Cerebellar nuclear complex (tissue), 1 donor: ENCODE data around the gene SCP2.
A peak's percentile ranks its signal among the peaks of the same experiment; 100 is the strongest.

Experiments
- DNase-seq, 2 experiments: peaks; one replicate each; lab custom pipeline; 2025; lab: John Stamatoyannopoulos, UW

The SCP2 gene, protein sequence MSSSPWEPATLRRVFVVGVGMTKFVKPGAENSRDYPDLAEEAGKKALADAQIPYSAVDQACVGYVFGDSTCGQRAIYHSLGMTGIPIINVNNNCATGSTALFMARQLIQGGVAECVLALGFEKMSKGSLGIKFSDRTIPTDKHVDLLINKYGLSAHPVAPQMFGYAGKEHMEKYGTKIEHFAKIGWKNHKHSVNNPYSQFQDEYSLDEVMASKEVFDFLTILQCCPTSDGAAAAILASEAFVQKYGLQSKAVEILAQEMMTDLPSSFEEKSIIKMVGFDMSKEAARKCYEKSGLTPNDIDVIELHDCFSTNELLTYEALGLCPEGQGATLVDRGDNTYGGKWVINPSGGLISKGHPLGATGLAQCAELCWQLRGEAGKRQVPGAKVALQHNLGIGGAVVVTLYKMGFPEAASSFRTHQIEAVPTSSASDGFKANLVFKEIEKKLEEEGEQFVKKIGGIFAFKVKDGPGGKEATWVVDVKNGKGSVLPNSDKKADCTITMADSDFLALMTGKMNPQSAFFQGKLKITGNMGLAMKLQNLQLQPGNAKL

DNA sequence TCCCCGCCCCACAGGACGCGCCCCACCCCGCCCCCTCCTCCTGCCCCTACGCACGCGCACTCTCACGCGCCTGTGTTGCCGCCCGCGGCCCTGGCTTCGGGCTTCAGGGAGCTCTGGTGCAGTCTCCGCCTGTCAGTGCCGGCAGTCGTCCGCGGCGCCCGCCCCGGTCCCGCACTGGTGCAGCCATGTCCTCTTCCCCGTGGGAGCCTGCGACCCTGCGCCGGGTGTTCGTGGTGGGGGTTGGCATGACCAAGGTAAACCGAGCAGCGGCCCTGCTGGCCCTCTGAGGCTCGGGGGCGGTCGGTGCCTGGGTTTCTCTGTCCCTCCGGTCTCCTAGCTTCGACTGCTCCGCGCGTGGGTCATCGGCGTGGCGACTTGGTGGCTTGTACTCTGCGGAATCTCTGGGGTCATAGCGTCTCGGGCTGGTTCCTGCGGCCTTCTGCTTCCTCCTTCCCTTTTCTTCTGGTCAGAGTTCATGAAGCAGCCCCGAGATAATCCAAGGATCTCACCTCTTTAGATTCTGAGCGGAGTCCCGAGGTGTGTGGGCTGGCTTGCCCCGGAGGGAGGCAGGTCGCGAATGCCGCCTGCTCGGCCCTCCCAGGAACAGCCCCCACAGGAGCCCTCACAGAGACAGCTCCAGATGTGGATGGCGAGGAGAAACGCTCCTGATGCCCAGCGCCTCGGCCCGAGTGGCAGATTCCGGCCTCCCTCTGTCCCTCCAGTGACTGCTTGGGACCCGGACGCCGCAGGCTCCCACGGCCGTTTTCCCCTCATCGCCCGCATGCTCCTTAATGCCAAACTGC is at the start of gene SCP2:
SCP2 (plus strand) TSS at position 65 of the 803 bp plus-strand sequence; CDS start at position 186, 121 bp downstream.
- peak in 1 of 2 experiments; percentile 56 for DNase-seq

DNA sequence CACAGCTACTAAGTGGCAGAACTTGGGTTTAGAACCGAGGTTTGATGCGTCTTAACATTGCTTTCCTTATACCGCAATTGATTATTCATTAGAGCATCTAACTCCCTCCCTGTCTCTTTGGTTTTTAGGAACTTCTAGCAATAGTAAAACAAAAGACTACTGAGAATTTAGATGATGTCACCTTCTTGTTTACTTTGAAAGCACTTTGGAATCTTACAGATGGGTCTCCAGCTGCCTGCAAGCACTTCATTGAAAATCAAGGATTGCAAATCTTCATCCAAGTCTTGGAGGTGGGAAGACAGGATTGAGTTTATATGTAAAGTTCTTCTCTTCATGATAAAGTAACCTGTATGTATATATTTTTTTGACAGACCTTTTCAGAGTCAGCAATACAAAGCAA is 49.5 kb upstream of the SCP2 start:
- DNase-seq, result no peak

DNA sequence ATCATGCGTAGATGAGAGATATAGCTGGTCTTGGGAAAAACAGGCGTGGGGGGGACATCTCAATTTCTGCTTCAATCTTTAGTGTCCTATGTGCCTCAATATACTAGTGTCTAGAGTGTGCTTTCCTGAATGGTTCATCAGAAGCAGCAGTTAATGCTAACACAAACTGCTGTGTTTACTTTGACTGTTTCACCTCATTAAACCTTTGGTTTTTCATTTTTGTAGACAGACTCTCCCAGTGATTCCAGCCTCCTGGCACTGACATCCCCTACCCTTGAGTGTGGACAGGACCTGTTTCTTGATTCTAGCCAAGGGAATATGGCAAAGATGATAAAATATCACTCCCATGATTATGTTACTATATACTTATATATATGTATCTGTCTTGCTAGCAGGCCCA is 46.9 kb upstream of the SCP2 start:
- DNase-seq, result no peak

DNA sequence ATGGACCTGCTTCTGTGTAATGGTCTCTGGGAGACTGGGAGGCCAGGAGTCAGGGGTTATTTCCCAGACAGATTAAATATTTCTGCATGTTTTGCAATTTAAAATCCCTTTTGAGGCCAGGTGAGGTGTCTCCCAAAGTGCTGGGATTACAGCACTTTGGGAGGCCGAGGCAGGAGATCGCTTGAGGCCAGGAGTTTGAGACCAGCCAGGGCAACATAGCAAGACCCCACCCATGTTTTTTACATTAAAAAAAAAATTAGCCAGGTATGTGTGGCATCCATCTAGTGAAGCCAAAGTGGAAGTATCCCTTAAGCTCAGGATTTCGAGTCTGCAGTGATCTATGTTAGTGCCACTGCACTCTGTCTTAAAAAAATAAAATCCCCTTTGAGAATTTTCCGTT is 39.6 kb upstream of the SCP2 start:
- DNase-seq, result no peak

DNA sequence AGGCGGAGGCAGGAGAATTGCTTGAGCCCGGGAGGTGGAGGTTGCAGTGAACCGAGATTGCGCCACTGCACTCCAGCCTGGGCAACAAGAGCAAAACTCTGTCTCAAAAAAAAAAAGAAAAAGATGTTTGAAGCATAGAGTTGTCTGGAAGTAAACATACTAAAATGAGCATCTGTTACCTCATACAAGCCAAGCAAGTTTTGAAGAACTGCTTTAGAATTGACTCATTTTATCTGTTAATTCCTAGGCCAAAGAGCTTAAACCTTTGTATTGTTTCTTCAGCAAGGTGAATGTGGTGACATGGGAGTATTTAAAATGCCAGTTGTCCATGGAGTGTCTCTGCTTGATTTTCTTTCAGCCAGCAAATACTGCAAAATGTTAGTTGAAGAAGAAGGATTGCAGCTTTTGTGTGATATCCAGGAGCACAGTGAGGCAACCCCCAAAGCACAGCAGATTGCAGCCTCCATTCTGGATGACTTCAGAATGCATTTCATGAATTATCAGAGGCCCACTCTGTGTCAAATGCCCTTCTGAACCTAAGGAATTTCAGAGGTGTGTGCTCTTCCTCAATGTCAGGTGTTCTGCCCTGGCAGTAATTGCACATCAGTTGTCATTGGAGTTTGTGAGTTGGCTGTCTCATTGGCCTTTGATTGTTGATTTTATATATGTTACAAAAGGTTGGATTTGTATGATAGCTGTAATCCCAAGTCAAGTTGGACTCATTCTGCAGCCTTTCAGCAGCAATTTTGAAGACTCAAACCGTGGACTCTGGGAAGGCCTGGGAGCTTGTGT is 34.5 kb upstream of the SCP2 start:
- no peak for DNase-seq

DNA sequence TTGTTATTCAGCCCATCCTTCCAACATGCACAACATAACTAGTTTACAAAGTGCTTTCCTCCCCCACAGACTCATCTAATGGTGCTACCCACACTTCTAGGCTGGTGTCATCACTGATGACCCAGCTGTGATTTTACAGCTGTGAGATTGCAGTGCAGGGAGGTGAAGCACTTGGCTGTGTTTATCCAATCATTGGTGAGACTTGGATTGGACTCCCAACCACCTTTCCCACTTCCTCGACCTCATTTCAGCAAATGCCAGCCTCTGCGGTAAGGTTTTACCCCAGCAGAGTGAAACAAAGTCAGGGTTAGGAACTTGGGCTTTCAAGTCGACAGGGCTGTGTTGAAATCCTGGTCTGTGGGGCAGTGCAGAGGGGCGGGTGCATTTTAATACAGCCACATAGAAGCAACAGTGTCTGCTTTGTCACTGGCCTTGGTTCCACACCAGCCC is 27.6 kb upstream of the SCP2 start:
- DNase-seq, result no peak

DNA sequence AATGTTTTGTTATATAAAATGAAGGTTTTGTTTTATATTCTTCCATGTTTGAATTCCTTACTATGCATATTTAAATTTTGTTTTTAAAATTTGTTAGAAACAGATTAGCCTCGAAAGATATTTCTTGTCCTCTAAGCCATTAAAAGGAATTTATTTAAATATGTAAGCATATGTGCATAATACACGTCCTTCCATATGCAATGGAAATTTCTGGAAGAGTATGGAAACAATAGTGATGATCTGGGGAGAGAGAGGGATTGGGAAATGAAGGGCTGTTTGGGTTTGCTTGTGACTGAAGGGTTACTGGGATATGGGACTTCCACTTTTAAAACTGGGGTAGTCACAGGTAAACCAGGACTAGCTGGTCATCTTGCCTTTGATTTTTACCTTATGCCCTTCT is 26.7 kb upstream of the SCP2 start:
- DNase-seq, result no peak

DNA sequence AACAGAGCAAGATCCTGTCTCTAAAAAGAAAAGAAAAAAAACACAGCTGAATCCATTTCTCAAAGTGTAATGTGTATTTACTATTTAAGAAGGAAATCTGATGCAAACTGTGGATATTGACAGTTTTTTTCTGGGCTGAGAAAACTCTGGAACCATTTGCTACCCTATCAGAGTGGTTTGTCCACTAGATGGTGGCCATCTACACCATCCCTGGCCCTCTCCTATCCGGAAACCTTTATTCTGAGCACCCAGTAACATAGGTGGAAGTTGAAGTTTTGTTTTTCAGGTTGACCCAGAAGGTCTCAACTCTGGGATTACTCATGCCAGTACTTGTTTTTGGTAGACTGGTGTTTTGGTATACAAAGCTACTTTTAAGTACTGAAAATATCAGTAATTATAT is 25.7 kb upstream of the SCP2 start:
- no peak for DNase-seq

DNA sequence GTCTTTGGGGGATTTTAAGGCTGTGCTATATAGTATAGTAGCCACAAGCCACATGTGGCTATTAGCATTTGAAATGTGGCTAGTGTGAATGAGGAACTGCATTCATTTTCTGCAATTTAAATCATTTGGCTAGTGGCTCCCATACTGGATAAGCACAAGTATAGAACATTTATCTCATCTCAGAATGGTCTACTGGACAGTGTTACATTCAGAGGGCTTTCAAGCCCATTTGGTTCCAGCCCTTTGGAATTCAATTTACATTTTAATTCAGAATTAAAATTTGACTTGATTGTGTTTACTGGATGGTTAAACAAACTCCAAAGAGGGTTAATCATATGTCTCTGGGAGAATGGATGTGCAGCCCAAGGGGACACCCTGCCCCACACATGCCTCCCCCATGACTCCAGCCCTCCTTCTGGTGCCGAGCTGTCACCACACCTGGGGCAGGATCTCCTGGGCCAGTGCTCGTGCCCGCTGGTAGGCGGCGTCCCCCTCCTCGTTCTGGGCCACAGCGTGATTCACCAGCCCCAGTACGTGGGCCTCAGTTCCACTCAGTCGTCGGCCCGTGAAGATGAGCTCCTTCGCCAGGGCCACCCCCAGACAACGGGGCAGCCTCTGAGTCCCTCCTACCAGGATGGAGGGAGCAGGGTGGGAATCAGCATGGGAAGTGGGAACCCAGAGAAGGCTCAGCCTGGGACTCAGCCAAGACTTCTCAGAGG is 22.7 kb upstream of the SCP2 start:
- DNase-seq, result no peak

DNA sequence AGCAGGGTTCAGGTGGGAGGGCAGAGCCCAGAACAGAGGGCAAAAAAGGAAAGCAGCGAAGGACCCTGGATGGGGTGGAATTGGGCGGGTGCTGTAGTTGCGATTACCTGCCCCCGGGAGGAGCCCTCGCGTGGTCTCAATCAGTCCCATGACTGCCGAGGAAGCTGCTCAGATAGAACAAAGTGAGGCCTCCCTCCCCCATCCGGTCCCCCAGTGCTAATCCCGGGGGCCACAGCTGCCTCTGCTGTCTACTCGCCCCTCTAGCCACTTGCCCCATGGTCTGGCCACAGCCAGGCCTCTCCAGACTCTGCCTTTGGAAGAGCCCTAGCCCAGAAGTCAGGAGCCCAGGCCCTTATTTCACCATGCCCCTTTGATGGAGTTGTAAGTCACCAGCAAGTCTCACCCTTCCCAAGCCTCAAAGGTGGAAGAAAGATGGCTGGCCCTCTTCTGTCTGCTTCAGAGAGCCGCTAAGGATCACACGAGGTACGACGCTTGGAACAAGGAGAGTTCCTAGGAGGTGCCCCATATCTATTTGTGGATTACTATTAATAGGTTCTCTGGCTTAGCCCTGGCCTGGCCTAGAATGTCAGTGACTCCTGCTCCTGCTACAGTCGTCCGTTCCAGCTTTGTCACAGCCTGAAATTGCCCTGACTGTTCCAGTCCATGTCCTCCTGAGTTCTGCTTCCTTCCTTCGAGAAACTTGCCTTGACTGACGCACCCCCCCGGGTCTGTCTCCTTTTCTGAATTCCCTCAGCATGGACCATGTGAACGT is 22.0 kb upstream of the SCP2 start:
- no peak for DNase-seq

DNA sequence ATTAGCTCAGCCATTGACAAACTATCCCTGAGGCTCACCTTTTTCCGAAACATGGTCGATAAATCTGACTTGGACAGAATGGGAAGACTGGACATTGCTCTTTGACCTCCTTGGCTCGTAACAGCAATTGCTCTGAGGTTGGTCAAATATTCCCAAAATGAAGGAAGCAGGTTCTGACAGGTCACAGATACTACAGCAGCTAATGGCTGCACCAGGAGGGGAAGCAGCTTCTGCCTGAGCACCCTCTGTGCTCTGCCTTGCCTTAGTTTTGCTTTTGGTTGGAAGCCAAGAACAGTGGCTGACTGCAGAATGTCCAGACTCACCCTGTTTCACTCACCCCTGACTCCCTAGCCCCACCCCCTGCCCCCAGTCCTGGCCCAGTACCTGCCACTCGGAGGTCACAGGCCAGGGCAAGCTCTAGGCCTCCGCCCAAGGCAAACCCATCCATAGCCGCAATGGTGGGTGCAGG is 20.9 kb upstream of the SCP2 start:
- DNase-seq, result no peak

DNA sequence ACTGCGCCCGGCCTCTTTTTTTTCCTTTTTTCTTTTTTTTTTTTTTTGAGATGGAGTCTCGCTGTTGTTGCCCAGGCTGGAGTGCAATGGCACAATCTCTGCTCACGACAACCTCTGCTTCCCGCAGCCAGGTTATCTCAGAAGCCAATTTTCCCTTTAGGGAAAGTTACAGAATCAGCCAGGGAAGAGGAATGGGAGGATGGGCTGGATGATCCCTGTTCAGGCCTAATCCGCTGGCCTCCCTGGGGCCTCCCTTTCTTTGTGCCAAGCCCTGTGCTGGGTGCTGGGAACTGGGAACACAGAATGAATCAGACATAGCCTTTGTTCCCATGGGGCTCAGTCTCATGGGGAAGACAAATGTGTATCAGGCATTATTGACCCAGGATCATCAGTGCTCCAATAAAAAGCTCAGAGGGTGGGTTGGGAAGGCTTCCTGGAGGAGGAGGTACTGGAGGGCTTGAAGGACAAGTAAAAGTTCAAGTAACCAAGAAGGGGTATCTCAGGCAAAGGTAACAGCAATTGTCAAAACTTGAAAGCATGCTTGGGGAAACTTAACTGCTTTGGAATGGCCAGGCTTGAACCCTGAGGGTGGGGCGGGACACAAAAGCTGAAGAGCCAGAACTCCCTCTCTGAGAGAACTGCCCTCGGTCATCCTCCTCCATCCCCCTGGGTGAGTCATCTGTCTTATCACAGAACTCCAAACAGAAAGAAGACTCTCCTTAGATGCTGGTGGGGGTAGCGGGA is 19.8 kb upstream of the SCP2 start:
- no peak for DNase-seq

DNA sequence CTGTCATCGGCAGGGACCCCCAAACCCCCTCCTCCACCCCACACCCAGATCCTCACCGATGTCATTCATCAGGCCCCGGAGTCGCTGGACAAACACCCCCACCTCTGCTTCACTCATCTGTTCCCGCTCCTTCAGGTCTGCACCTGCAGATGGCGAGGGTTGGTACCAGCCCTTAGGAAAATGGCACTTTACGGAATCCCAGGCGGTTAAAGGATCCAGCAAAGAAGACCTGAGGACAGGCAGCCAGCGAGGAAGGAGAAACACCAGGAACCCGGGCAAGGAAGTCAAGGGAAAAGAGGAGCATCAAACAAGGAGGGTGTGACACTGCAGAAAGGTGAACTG is 19.3 kb upstream of the SCP2 start:
- no peak for DNase-seq

DNA sequence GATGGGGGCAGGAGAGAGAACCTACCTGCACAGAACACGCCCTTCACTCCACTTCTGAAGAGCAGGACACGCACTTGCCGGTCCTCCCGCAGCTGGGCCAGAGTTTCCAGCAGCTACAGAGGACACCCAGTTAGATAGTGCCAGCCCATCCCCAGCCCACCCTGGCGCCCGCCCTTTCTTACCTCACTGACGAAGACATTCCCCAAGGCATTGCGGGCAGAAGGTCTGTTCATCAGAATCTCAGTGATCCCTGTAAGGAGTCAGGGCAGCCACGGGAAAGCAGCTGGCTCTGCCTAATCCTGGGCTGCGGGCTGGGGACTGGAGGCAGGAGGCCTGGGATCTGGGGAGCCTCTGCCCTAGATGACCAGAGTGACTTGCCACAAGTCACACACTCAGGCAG is 15.5 kb upstream of the SCP2 start:
- no peak for DNase-seq

DNA sequence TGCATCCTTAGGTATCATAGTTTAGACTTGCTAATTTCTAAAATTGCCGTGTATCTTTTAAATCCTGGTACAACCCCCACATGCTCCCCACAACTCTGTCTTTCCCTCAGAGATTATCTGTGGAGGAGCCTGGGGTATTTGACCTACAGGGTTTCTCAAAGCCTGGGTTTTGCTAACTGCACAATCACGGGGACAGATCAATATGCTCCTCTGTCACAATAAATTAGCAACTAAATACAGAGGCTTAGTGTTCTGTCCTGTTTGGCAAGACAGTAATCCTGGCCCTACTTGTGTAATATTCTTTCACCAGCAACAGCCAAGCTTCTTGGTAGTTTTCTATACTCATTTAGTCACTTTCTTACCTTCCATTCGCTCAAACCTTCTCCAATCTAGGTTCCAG is 14.1 kb upstream of the SCP2 start:
- DNase-seq, result no peak

DNA sequence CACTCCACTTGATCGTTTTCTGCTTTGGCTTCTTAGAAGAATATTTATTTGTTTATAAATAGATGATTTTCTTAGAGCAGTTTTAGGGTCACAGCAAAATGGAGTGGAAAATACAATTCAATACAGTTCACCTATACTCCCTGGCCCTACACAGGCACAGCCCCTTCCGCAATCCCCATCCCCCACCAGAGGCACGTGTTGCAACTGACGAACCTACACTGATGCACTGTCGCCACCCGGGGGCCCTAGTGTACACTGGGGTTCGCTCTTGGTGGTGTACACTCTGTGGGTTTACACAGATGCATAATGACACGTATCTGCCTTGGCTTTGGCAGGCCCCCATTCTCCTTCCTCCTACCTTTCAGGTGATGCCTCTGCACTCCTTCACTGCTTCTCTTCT is 13.5 kb upstream of the SCP2 start:
- DNase-seq, result no peak

DNA sequence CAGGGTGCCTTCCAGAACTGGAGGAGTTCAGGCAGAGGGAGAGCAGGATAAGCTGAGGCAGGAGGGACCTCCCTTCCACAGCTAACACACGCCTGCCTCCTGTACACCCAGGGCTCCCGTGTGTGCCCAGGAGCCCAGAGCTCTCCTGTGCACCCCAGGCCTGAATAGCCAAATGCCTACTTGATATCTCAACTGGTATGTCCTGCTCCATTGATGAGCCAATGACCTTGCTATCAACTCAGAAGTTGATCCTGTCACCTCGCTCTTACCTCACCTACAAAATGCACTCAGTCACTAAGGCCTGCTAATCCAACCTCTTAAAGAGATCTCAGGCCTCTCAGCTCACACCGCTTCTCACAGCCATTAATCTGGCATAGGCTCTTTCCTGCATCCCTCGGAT is 12.6 kb upstream of the SCP2 start:
- no peak for DNase-seq

DNA sequence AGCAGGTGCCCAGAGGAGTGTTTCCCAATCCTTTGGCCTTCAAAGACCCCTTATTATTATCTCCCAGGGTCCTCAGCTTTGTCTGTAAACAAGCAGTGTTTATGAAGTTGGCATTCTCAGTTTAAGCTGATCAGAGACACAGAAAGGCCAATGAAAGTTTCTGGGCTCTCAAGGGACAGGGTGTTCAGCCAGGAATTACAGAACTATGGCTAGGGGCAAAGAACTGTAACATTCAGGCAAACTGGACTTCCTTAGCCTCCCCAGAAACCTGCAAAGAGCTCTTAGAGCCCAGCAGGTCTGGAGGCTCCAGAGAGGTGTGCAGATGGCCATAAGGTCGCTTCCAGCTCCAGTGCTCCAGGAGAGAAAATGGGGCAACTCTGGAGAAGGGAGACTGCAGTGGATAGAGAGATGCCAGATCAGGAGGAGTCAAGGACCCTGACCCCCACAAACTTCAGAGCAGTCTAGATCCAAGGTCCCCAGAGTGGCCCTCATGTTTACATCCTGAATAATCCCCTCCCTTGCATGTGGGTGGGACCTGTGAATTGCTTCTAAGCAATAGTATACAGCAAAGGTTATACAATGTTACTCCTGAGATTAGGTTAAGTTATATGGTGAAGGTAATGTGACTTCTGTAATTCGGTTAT is 11.7 kb upstream of the SCP2 start:
- DNase-seq, result no peak

DNA sequence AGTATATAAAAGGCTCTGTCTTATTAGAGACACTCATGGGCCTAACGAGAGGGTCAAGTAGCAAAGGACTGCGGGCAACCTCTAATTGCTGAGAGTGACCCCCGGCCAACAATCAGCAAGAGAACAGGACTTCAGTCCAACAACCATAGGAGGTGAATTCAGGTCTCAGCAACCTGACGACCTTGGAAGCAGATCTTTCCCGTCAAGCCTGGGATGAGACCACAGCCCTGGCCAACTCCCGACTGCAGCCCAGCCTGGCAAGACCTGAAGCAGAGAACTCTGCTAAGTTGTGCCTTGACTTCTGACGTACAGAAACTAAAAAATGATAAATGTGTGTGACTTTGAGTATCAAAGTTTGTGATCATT is 11.2 kb upstream of the SCP2 start:
- DNase-seq, result no peak
